A673 (cell line): ENCODE results near the gene PLA2G4B. TPM values are rescaled to one million over a fixed set of nuclear protein-coding genes. Genes with fewer than 3 reads are reported as not detected.

Source experiments
- Bru-seq: library from RNA; stranded (reverse); fragments of 400-500 nt; gene quantifications from one replicate; lab custom pipeline; 2021; lab: Mats Ljungman, UMichigan
- BruChase-seq, 2 experiments: library from RNA; stranded (reverse); fragments of 400-500 nt; gene quantifications; one replicate each; lab custom pipeline; 2021; lab: Mats Ljungman, UMichigan
- BruUV-seq: library from RNA; stranded (reverse); fragments of 400-500 nt; replicated peaks from 2 replicates; lab custom pipeline; 2021; lab: Mats Ljungman, UMichigan
- CTCF ChIA-PET: fragments of 300-600 bp; sonication (Branson Sonifier 250); formaldehyde crosslinking; loops from one replicate; lab custom pipeline; 2022; ENCODE audit warnings: antibody characterized with exemption; lab: Charles Lee
- POLR2A ChIA-PET: fragments of 300-600 bp; sonication (Branson Sonifier 250); formaldehyde crosslinking; loops from one replicate; lab custom pipeline; 2022; ENCODE audit warnings: antibody characterized with exemption; ENCODE audit not compliant: low non-redundant PET; lab: Charles Lee
- DNase-seq: peaks from one replicate; pipeline ENCODE4 v3.0.0-alpha.2; 2015; ENCODE audit warnings: low spot score
- H3K27ac ChIP-seq: fragments of 200-600 bp; sonication (generic); 2 replicates; pipeline ENCODE4 v1.5.1; 2016; ENCODE audit warnings: mixed run types, low read depth, mild to moderate bottlenecking, mixed read lengths, antibody characterized with exemption, low read length; ENCODE audit not compliant: poor library complexity, severe bottlenecking
- H3K27me3 ChIP-seq: fragments of 200-600 bp; sonication (generic); replicated peaks from 2 replicates; pipeline ENCODE4 v1.6.1; 2017; ENCODE audit warnings: mixed run types, low read depth, mild to moderate bottlenecking, mixed read lengths, antibody characterized with exemption, low read length; ENCODE audit not compliant: insufficient read depth, poor library complexity
- H3K36me3 ChIP-seq: fragments of 200-600 bp; sonication (generic); 2 replicates; pipeline ENCODE4 v1.6.1; 2016; ENCODE audit warnings: mixed run types, mild to moderate bottlenecking, mixed read lengths, antibody characterized with exemption, low read length; ENCODE audit not compliant: insufficient read depth, poor library complexity, severe bottlenecking
- H3K4me1 ChIP-seq: fragments of 200-600 bp; sonication (generic); 2 replicates; pipeline ENCODE4 v1.6.1; 2017; ENCODE audit warnings: mixed run types, mild to moderate bottlenecking, mixed read lengths, antibody characterized with exemption, low read length; ENCODE audit not compliant: insufficient read depth, poor library complexity, severe bottlenecking
- H3K4me3 ChIP-seq: fragments of 200-600 bp; sonication (generic); 2 replicates; pipeline ENCODE4 v1.5.1; 2016; ENCODE audit warnings: low read depth, mixed run types, mild to moderate bottlenecking, mixed read lengths, low read length; ENCODE audit not compliant: poor library complexity, severe bottlenecking
- H3K9me3 ChIP-seq: fragments of 200-600 bp; sonication (generic); 2 replicates; pipeline ENCODE4 v1.6.1; 2016; ENCODE audit warnings: mixed run types, low read depth, mild to moderate bottlenecking, mixed read lengths, antibody characterized with exemption, low read length; ENCODE audit not compliant: poor library complexity, severe bottlenecking
- EZH2 ChIP-seq: fragments of 200-600 bp; sonication (generic); IDR thresholded peaks from 2 replicates; pipeline ENCODE4 v1.6.1; 2017; ENCODE audit warnings: borderline replicate concordance, low read depth, mild to moderate bottlenecking, mixed read lengths, antibody characterized with exemption, low read length; ENCODE audit not compliant: poor library complexity, severe bottlenecking
- intact Hi-C: fragments of 100-400 bp; cut with micrococcal nuclease; formaldehyde crosslinking; loops from one replicate; pipeline ENCODE4 v1.10.0; 2022; ENCODE audit not compliant: unreplicated experiment
- long read RNA-seq: library from polyadenylated mRNA; stranded (forward); transcript quantifications from one replicate; pipeline ENCODE4 v2.0.0, GENCODE V29; 2022
- total RNA-seq: library from RNA; stranded (reverse); gene quantifications from 2 replicates; pipeline ENCODE4 v1.2.3, GENCODE V29; 2021
- TF ChIP-seq, protein P1 (sequence below): fragments of 300-800, 200-600 bp; sonication (generic); conservative IDR thresholded peaks from 2 replicates; pipeline ENCODE4 v1.5.1; 2017; ENCODE audit warnings: low read depth, mild to moderate bottlenecking, antibody characterized with exemption, low read length, moderate library complexity, mixed read lengths

PLA2G4B gene, protein sequence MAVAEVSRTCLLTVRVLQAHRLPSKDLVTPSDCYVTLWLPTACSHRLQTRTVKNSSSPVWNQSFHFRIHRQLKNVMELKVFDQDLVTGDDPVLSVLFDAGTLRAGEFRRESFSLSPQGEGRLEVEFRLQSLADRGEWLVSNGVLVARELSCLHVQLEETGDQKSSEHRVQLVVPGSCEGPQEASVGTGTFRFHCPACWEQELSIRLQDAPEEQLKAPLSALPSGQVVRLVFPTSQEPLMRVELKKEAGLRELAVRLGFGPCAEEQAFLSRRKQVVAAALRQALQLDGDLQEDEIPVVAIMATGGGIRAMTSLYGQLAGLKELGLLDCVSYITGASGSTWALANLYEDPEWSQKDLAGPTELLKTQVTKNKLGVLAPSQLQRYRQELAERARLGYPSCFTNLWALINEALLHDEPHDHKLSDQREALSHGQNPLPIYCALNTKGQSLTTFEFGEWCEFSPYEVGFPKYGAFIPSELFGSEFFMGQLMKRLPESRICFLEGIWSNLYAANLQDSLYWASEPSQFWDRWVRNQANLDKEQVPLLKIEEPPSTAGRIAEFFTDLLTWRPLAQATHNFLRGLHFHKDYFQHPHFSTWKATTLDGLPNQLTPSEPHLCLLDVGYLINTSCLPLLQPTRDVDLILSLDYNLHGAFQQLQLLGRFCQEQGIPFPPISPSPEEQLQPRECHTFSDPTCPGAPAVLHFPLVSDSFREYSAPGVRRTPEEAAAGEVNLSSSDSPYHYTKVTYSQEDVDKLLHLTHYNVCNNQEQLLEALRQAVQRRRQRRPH
- 7.4 and 12.0 TPM in 2 replicates for total RNA-seq
- percentile 58 among the genes with signal in this experiment for Bru-seq, nascent RNA
- BruChase-seq, experiment 1, labeled RNA remaining after a 2-hour chase, result percentile 62 among the genes with signal in this experiment
- percentile 73 among the genes with signal in this experiment for BruChase-seq, experiment 2, labeled RNA remaining after a 6-hour chase
- long read RNA-seq, partial matches to known transcripts, result 0 of 1 reads
- long read RNA-seq, other reads (novel, unspliced or antisense), result 1 of 1 reads

DNA sequence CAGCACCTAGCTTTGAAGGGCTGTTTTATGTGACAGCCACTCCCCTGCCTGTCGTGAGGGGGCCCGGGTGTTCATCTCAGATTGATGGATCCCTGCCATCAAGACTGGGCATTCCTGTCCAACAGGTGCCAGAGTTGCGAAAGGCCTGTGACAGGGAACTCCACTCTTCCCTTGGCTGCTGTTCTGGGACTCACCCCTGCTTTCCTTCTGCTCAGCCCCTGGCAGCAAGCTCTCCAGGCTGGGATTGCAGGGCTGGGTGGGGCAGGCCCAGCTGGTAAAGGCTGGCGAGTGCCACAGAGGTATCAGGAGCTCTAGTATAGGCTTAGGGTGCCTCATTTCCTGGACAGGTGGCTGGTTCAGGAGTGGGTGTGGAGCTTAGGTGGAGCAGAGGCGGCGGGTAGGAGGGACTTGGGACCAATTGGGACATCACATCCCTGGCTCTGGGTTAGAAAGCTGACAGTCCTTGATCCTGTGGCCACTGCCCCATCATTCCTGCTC is at the start of gene PLA2G4B:
Gene PLA2G4B (plus strand): TSS at position 448 of the 498 bp plus-strand sequence. CDS start 67 bp downstream, outside the sequence.
- Histone ChIP-seq H3K4me1 (peaks cover 13% of the 10 kb centered on the region), H3K27me3 (no peaks in the 10 kb centered on the region), H3K27ac (no peak within 1 kb of the TSS), H3K36me3 (no peaks in the 10 kb centered on the region), H3K4me3 (no peak within 1 kb of the TSS), H3K9me3 (no peaks in the 10 kb centered on the region)
- ChIA-PET POLR2A (no interaction called here), CTCF (no interaction called here)
- DNase-seq, result no peak
- no peak for TF ChIP-seq EZH2
- TF ChIP-seq, protein P1, sequence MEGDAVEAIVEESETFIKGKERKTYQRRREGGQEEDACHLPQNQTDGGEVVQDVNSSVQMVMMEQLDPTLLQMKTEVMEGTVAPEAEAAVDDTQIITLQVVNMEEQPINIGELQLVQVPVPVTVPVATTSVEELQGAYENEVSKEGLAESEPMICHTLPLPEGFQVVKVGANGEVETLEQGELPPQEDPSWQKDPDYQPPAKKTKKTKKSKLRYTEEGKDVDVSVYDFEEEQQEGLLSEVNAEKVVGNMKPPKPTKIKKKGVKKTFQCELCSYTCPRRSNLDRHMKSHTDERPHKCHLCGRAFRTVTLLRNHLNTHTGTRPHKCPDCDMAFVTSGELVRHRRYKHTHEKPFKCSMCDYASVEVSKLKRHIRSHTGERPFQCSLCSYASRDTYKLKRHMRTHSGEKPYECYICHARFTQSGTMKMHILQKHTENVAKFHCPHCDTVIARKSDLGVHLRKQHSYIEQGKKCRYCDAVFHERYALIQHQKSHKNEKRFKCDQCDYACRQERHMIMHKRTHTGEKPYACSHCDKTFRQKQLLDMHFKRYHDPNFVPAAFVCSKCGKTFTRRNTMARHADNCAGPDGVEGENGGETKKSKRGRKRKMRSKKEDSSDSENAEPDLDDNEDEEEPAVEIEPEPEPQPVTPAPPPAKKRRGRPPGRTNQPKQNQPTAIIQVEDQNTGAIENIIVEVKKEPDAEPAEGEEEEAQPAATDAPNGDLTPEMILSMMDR, result no peak
- intact Hi-C loops, result no loop called here
- no TSS peak for BruUV-seq

DNA sequence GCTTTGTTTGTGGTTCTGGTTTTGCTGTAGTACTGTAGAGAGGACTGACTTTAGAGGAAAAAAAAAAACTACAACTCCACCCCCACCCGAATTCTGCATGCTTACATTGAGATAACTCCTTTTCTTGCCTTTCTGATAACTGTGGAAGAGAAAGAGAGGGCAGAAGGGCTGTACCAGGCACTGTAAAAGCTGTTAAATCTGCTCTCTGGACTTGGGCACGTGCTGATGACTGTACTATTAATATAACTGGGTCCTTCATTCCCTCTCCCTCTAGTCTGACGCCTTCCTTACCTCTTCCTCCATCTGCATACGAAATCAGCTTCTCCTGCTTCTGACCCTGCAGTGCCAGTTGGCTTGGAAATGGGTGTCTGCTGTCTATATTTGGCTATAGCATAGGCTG is 49.4 kb upstream of the PLA2G4B start:
- no peak for TF ChIP-seq EZH2
- TF ChIP-seq, protein P1, result no peak
- H3K4me1 ChIP-seq, result peaks cover 29% of the 10 kb centered on the region
- ChIA-PET POLR2A (interaction anchor here (0.7 kb wide), 1 partner anchor 151 kb away, joined by 3 read pairs; no protein-coding TSS in a partner anchor), CTCF (no interaction called here)
- no peak overlapping the region for H3K27ac ChIP-seq
- no peak for DNase-seq
- intact Hi-C loops, result no loop called here
- no TSS peak for BruUV-seq
- H3K9me3 ChIP-seq, result no peaks in the 10 kb centered on the region
- H3K4me3 ChIP-seq, result no peak overlapping the region
- H3K27me3 ChIP-seq, result no peaks in the 10 kb centered on the region
- no peaks in the 10 kb centered on the region for H3K36me3 ChIP-seq

- TF ChIP-seq EZH2, result no peak
- TF ChIP-seq, protein P1, result no peak
- H3K4me3 ChIP-seq, result no peak overlapping the region
- H3K27ac ChIP-seq, result no peak overlapping the region
- ChIA-PET CTCF (no interaction called here), POLR2A (interaction anchor here (0.7 kb wide), 1 partner anchor 152 kb away, joined by 3 read pairs; no protein-coding TSS in a partner anchor)
- DNase-seq, result no peak
- H3K27me3 ChIP-seq, result no peaks in the 10 kb centered on the region
- peaks cover 29% of the 10 kb centered on the region for H3K4me1 ChIP-seq
- no TSS peak for BruUV-seq
- no peaks in the 10 kb centered on the region for H3K9me3 ChIP-seq
- intact Hi-C loops, result no loop called here
- no peaks in the 10 kb centered on the region for H3K36me3 ChIP-seq
Observed at GRCh38 chr15:41789662-41790061, 49.0 kb upstream of the PLA2G4B start.
